T-helper 1 cell treated with Interleukin-12 subunit alpha and Interleukin-12 subunit beta and Interleukin-4 antibody, amounts not matched to agents 30 μg/mL and 1 μg/mL, for 36 hours (primary cell): ENCODE data around the gene OR13C8.
"Not testable (repeated sequence)": the region's sequence is repeated elsewhere in the genome, so short reads cannot be mapped to it uniquely, and the experiment has no call there.

Source experiments
- H3K27ac Mint-ChIP-seq: one replicate; pipeline ENCODE4 v1.8.0; 2021; ENCODE audit warnings: mild to moderate bottlenecking, mixed read lengths
- H3K27me3 Mint-ChIP-seq: one replicate; pipeline ENCODE4 v1.8.0; 2021; ENCODE audit warnings: low read depth, mixed read lengths
- H3K36me3 Mint-ChIP-seq: one replicate; pipeline ENCODE4 v1.8.0; 2021; ENCODE audit warnings: low read depth, mixed read lengths
- H3K4me1 Mint-ChIP-seq: one replicate; pipeline ENCODE4 v1.8.0; 2021; ENCODE audit warnings: low read depth, mixed read lengths
- H3K4me3 Mint-ChIP-seq: one replicate; pipeline ENCODE4 v1.8.0; 2021; ENCODE audit warnings: mild to moderate bottlenecking, moderate library complexity, mixed read lengths
- H3K9me3 Mint-ChIP-seq: one replicate; pipeline ENCODE4 v1.8.0; 2021; ENCODE audit warnings: mixed read lengths

OR13C8 gene

DNA sequence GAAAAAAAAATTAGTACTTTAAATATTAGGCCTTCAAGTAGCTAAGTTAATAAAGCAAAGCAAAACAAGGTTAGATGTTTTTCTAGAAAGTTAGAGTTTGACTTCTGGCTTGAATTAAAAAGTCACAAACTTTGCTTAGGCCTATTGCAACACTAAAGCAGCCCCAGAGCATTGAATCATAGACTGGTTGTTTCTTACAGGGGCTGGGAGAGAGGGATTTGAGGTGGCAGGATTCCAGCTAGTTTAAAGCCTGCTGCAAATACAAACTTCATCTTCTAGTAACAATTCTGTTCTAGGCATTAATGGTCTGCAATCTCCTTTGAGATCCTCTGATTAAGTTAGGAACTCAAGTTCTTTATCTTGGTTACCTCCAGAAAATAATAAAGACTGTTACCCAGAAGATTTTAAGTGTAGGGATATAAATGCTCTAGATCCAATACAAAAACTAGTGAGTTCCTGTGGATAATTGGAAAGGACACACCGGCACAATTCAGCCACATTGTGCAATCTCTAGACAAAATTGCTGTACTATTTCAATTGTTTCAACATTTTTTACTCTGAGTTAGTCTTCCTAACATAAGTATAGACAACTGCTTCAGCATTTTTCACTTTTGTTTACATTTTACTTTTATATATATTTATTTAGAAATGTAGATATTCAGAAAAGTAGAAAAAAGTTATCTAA lies 17.7 kb downstream of the OR13C8 start:
- Mint-ChIP-seq H3K4me3 (no peak overlapping the region), H3K27me3 (no peaks in the 10 kb centered on the region), H3K9me3 (no peaks in the 10 kb centered on the region), H3K36me3 (no peaks in the 10 kb centered on the region), H3K4me1 (no peaks in the 10 kb centered on the region), H3K27ac (no peak overlapping the region)

DNA sequence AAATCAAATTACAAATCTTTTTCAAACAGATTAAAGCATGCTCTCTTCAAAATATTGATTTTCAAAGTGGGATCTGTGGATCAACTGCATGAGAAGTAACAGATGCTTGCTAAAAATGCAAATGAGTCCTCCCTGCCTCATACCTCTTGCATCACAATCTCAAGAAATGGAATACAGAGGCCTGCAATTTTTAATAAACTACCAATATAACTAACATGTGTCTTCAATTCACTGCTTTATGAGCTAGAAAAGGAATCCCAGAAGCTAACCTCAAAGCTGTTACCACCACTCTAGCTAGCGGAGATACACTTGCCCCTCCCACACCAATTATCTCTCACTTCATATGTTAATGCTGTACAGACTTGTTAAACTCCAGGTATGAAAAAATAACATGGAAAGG lies 20.7 kb downstream of the OR13C8 start:
- H3K27me3 Mint-ChIP-seq: no peaks in the 10 kb centered on the region
- H3K9me3 Mint-ChIP-seq: no peaks in the 10 kb centered on the region
- no peak overlapping the region for H3K4me3 Mint-ChIP-seq
- no peaks in the 10 kb centered on the region for H3K36me3 Mint-ChIP-seq
- no peak overlapping the region for H3K27ac Mint-ChIP-seq
- no peaks in the 10 kb centered on the region for H3K4me1 Mint-ChIP-seq

DNA sequence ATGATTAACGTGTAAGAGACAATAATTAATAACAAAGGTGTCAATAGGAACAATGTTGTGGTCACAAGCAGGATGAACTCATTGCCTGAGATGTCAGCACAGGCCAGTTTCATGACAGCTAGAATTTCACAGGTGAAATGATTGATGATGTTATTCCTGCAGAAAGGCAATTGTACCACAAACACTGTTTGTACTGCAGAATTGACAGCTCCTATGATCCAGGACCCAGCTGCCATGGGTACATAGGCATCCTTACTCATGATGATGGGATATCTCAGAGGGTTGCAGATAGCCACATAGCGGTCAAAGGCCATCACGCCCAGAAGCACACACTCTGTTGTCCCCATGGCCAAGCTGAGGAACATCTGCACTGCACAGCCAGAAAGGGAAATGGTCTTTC lies 29.8 kb downstream of the OR13C8 start:
- not testable (repeated sequence) for H3K27me3 Mint-ChIP-seq, H3K4me3 Mint-ChIP-seq, H3K27ac Mint-ChIP-seq, H3K36me3 Mint-ChIP-seq, H3K9me3 Mint-ChIP-seq, H3K4me1 Mint-ChIP-seq

DNA sequence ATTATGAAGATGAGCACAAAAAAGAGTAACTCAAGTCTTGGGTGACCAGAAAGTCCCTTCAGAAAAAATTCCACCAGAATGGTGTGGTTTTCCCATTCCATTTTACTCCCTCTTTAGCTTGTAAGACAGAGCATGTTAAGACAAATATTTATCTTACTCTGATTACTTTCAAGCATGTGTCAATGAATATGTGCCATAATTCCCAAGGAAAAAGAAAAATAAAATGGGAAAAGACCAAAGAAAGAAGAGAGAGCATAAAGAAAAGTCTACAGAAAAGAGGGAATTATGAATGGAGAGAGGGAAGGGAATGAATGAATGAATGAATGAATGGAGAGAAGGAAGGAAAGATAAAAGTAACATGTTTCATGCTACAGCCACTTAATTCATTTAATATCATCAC lies 30.3 kb downstream of the OR13C8 start, which contains the start of gene OR13C5:
Gene OR13C5 (minus strand): TSS at position 101 of the 400 bp plus-strand sequence. CDS start 0 bp downstream, at position 101.
- H3K9me3 Mint-ChIP-seq, H3K27ac Mint-ChIP-seq, H3K36me3 Mint-ChIP-seq, H3K4me1 Mint-ChIP-seq, H3K4me3 Mint-ChIP-seq, H3K27me3 Mint-ChIP-seq: not testable (repeated sequence)

DNA sequence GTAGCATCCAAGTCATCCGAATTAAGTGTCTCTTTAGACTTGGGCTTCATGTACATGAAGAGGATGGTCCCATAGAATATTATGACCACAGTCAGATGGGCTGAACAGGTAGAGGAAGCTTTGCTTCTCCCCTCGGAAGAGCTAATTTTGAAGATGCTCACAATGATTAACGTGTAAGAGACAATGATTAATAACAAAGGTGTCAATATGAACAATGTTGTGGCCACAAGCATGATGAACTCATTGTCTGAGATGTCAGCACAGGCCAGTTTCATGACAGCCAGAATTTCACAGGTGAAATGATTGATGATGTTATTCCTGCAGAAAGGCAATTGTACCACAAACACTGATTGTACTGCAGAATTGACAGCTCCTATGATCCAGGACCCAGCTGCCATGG lies 35.8 kb downstream of the OR13C8 start:
- Mint-ChIP-seq H3K36me3 (no peaks in the 10 kb centered on the region), H3K27ac (no peak overlapping the region), H3K27me3 (no peaks in the 10 kb centered on the region), H3K4me1 (no peaks in the 10 kb centered on the region), H3K9me3 (no peaks in the 10 kb centered on the region), H3K4me3 (no peak overlapping the region)

DNA sequence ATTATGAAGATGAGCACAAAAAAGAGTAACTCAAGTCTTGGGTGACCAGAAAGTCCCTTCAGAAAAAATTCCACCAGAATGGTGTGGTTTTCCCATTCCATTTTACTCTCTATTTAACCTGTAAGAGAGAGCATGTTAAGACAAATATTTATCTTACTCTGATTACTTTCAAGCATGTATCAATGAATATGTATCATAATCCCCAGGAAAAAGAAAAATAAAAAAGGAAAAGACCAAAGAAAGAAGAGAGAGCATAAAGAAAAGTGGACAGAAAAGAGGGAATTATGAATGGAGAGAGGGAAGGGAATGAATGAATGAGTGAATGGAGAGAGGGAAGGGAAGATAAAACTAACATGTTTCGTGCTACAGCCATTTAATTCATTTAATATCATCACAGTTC lies 36.6 kb downstream of the OR13C8 start, which contains the start of gene OR13C2:
Gene OR13C2 (minus strand): TSS at position 101 of the 400 bp plus-strand sequence. CDS start 0 bp downstream, at position 101.
- H3K36me3 Mint-ChIP-seq, H3K27ac Mint-ChIP-seq, H3K4me3 Mint-ChIP-seq, H3K4me1 Mint-ChIP-seq, H3K27me3 Mint-ChIP-seq, H3K9me3 Mint-ChIP-seq: not testable (repeated sequence)

DNA sequence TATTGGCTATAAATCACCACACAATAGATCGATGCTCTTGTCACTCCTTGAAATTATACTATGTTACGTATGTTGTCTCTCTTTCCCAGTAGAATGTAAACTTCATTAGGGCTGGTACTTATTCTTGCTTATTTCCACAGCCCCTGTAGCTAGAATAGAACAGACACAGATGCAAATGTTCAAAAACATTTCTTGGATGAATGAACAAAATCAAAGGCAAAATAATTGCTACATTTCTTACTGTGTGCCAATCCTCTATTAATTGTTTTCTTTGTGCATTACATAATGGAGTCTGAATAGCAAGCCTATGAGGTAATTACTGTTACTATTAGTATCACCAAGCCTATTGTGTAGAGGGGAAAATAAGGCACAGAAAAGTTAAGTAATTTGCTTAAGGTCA lies 37.2 kb downstream of the OR13C8 start:
- Mint-ChIP-seq H3K36me3 (no peaks in the 10 kb centered on the region), H3K27me3 (no peaks in the 10 kb centered on the region), H3K4me3 (no peak overlapping the region), H3K9me3 (no peaks in the 10 kb centered on the region), H3K27ac (no peak overlapping the region), H3K4me1 (no peaks in the 10 kb centered on the region)

DNA sequence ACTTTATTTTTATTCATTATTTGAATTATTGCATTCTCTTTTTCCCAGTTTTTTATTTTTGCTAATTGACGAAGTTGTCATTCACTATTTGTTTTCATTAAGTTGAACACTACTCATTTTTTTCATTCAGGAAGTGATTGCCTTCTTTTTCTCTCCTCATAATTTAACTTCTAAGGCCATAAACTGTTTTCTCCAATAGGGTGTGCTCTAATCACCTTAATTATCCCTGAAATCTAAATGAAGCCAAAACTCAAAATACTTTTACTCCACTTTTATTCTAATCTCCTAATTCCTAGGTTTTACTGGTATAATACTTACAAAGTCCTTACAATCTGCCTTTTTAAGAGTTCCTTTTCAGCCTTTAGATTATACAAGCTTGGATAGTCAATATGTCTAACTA lies 39.4 kb downstream of the OR13C8 start:
- no peaks in the 10 kb centered on the region for H3K9me3 Mint-ChIP-seq
- H3K36me3 Mint-ChIP-seq: no peaks in the 10 kb centered on the region
- no peaks in the 10 kb centered on the region for H3K4me1 Mint-ChIP-seq
- H3K27me3 Mint-ChIP-seq: no peaks in the 10 kb centered on the region
- no peak overlapping the region for H3K4me3 Mint-ChIP-seq
- H3K27ac Mint-ChIP-seq: no peak overlapping the region

DNA sequence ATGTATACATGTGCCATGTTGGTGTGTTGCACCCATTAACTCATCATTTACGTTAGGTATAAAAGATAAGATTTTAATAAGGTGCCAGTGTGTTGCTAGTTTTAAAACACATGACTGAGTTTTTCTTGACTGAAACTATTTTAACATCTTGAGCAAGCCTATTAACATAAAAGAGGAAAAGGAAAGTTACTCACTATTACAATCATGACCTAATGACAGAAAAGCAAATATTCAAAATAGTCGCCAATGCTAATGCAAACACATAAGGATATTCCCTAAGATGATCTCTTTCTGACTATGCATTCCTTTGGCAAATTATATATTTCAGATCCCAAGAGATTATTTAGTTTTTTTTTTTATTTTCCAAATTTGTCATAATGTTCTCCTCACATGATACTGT lies 42.2 kb downstream of the OR13C8 start:
- Mint-ChIP-seq H3K9me3 (no peaks in the 10 kb centered on the region), H3K4me1 (no peaks in the 10 kb centered on the region), H3K27me3 (no peaks in the 10 kb centered on the region), H3K36me3 (no peaks in the 10 kb centered on the region), H3K4me3 (no peak overlapping the region), H3K27ac (no peak overlapping the region)

DNA sequence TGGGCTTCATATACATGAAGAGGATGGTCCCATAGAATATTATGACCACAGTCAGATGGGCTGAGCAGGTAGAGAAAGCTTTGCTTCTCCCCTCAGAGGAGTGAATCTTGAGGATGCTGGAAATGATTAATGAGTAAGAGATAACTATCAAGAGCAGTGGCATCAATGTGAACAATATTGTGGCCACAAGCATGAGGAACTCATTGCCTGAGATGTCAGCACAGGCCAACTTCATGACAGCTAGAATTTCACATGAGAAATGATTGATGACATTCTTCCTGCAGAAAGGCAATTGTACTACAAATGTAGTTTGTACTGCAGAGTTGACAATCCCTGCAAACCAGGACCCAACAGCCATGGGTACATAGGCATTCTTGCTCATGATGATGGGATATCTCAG lies 48.5 kb downstream of the OR13C8 start:
- no peaks in the 10 kb centered on the region for H3K4me1 Mint-ChIP-seq
- H3K4me3 Mint-ChIP-seq: no peak overlapping the region
- H3K36me3 Mint-ChIP-seq: no peaks in the 10 kb centered on the region
- H3K27me3 Mint-ChIP-seq: no peaks in the 10 kb centered on the region
- no peak overlapping the region for H3K27ac Mint-ChIP-seq
- no peaks in the 10 kb centered on the region for H3K9me3 Mint-ChIP-seq

DNA sequence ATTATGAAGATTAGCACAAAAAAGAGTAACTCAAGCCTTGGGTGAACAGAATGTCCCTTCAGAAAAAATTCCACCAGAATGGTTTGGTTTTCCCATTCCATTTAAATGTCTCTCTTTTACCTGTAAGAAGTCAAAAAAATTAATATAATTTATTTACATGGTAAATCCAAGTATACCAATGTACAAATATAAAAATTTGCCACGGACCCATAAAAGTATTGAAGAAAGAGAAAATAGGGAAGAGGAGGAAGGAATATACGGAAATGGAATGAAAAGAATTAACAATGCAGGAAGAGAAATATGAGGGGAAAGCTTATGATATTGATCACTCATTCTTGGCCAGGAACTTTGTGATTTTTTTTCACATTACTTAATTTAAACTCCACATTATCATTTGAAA lies 49.1 kb downstream of the OR13C8 start, which contains the start of gene OR13C9:
Gene OR13C9 (minus strand): TSS at position 101 of the 400 bp plus-strand sequence. CDS start 0 bp downstream, at position 101.
- no peaks in the 10 kb centered on the region for H3K27me3 Mint-ChIP-seq
- no peak within 1 kb of the TSS for H3K27ac Mint-ChIP-seq
- H3K9me3 Mint-ChIP-seq: no peaks in the 10 kb centered on the region
- no peaks in the 10 kb centered on the region for H3K36me3 Mint-ChIP-seq
- no peaks in the 10 kb centered on the region for H3K4me1 Mint-ChIP-seq
- H3K4me3 Mint-ChIP-seq: no peak within 1 kb of the TSS
